Measurements from ENCODE around the gene PRAMEF12. TPM values are rescaled to one million over a fixed set of nuclear protein-coding genes. Genes with fewer than 3 reads are reported as not detected.
"Not testable (repeated sequence)": the region's sequence is repeated elsewhere in the genome, so short reads cannot be mapped to it uniquely, and the experiment has no call there.

Gene PRAMEF12
- total RNA-seq, 1 donor from 2014 or later, result not detected

GRCh38 chr1:12784729-12785128, 11.2 kb downstream of the PRAMEF12 start:
- H3K27ac Mint-ChIP-seq (ENCODE audit: unreplicated experiment); H3K9me3 Mint-ChIP-seq (ENCODE audit: unreplicated experiment); H3K4me1 Mint-ChIP-seq (ENCODE audit: unreplicated experiment); DNase-seq (ENCODE audit: low spot score); H3K4me3 Mint-ChIP-seq (ENCODE audit: unreplicated experiment); H3K27me3 Mint-ChIP-seq (ENCODE audit: unreplicated experiment); H3K36me3 Mint-ChIP-seq (ENCODE audit: low read depth, unreplicated experiment): not testable (repeated sequence)

GRCh38 chr1:12791097-12791496, 17.6 kb downstream of the PRAMEF12 start, which contains the start of gene PRAMEF1:
TSS of gene PRAMEF1 (plus strand) at chr1:12791397. CDS start at chr1:12793228, 1,831 bp downstream.
- not testable (repeated sequence) for H3K27me3 Mint-ChIP-seq (ENCODE audit: unreplicated experiment); H3K4me1 Mint-ChIP-seq (ENCODE audit: unreplicated experiment); H3K36me3 Mint-ChIP-seq (ENCODE audit: low read depth, unreplicated experiment); H3K4me3 Mint-ChIP-seq (ENCODE audit: unreplicated experiment); H3K27ac Mint-ChIP-seq (ENCODE audit: unreplicated experiment); DNase-seq (ENCODE audit: low spot score); H3K9me3 Mint-ChIP-seq (ENCODE audit: unreplicated experiment)

- H3K4me1 Mint-ChIP-seq (ENCODE audit: unreplicated experiment), result no peaks in the 10 kb centered on the region
- H3K27me3 Mint-ChIP-seq (ENCODE audit: unreplicated experiment), result peaks cover 2% of the 10 kb centered on the region
- peaks cover 15% of the 10 kb centered on the region for H3K9me3 Mint-ChIP-seq (ENCODE audit: unreplicated experiment)
- H3K27ac Mint-ChIP-seq (ENCODE audit: unreplicated experiment), result no peak overlapping the region
- no peak for TF ChIP-seq CTCF (IDR thresholded peaks at IDR 0.05; ENCODE audit: unreplicated experiment)
- no peak overlapping the region for H3K4me3 Mint-ChIP-seq (ENCODE audit: unreplicated experiment)
- no peaks in the 10 kb centered on the region for H3K36me3 Mint-ChIP-seq (ENCODE audit: low read depth, unreplicated experiment)
- no peak for DNase-seq (ENCODE audit: low spot score)
Measured at GRCh38 chr1:12798911-12799310, 25.4 kb downstream of the PRAMEF12 start.

- H3K9me3 Mint-ChIP-seq (ENCODE audit: unreplicated experiment), result peaks cover 15% of the 10 kb centered on the region
- H3K36me3 Mint-ChIP-seq (ENCODE audit: low read depth, unreplicated experiment), result no peaks in the 10 kb centered on the region
- no peaks in the 10 kb centered on the region for H3K4me1 Mint-ChIP-seq (ENCODE audit: unreplicated experiment)
Measured at GRCh38 chr1:12799730-12800129, 26.2 kb downstream of the PRAMEF12 start.

GRCh38 chr1:12809933-12810332, 36.4 kb downstream of the PRAMEF12 start:
- Mint-ChIP-seq H3K9me3 (ENCODE audit: unreplicated experiment) (peaks cover 22% of the 10 kb centered on the region), H3K27ac (ENCODE audit: unreplicated experiment) (no peak overlapping the region), H3K4me1 (ENCODE audit: unreplicated experiment) (no peaks in the 10 kb centered on the region), H3K27me3 (ENCODE audit: unreplicated experiment) (peaks cover 6% of the 10 kb centered on the region), H3K4me3 (ENCODE audit: unreplicated experiment) (no peak overlapping the region), H3K36me3 (ENCODE audit: low read depth, unreplicated experiment) (peaks cover 6% of the 10 kb centered on the region)
- no peak for DNase-seq (ENCODE audit: low spot score)
- no peak for TF ChIP-seq CTCF (IDR thresholded peaks at IDR 0.05; ENCODE audit: unreplicated experiment)

More at GRCh38 chr1:12799730-12800129, 26.2 kb downstream of the PRAMEF12 start:
- Mint-ChIP-seq H3K4me3 (ENCODE audit: unreplicated experiment) (no peak overlapping the region), H3K27ac (ENCODE audit: unreplicated experiment) (no peak overlapping the region), H3K27me3 (ENCODE audit: unreplicated experiment) (peaks cover 2% of the 10 kb centered on the region)
- no peak for DNase-seq (ENCODE audit: low spot score)
- TF ChIP-seq CTCF (IDR thresholded peaks at IDR 0.05; ENCODE audit: unreplicated experiment), result no peak

GRCh38 chr1:12810691-12811408, 37.3 kb downstream of the PRAMEF12 start:
- peaks cover 6% of the 10 kb centered on the region for H3K27me3 Mint-ChIP-seq (ENCODE audit: unreplicated experiment)
- no peak for TF ChIP-seq CTCF (IDR thresholded peaks at IDR 0.05; ENCODE audit: unreplicated experiment)
- DNase-seq (ENCODE audit: low spot score), result no peak
- H3K27ac Mint-ChIP-seq (ENCODE audit: unreplicated experiment), result no peak overlapping the region
- no peak overlapping the region for H3K4me3 Mint-ChIP-seq (ENCODE audit: unreplicated experiment)
- H3K36me3 Mint-ChIP-seq (ENCODE audit: low read depth, unreplicated experiment), result peaks cover 6% of the 10 kb centered on the region
- H3K4me1 Mint-ChIP-seq (ENCODE audit: unreplicated experiment), result no peaks in the 10 kb centered on the region
- peaks cover 22% of the 10 kb centered on the region for H3K9me3 Mint-ChIP-seq (ENCODE audit: unreplicated experiment)

All from endothelial cell (in vitro differentiated cells).